HepG2 (cell line): Measurements from ENCODE around the gene CHRNA7. TPM values are rescaled to one million over a fixed set of nuclear protein-coding genes. Genes with fewer than 3 reads are reported as not detected.

ENCODE experiments used
- ATAC-seq: fragments of 200-7000 bp; cut with Tn5 transposase; 3 replicates; pipeline ENCODE4 v1.9.1; 2020; ENCODE audit warnings: mild to moderate bottlenecking, moderate library complexity
- BruUV-seq: library from RNA; stranded (reverse); fragments of 400-500 nt; replicated peaks from 2 replicates; lab custom pipeline; 2021; lab: Mats Ljungman, UMichigan
- CTCF ChIA-PET: fragments of 300-600 bp; formaldehyde crosslinking; extraction: SDS; loops from one replicate; lab custom pipeline; 2021; ENCODE audit warnings: low total read pairs, inconsistent platforms, low intra/inter-chr PET ratio; lab: Yijun Ruan, JAX
- POLR2A ChIA-PET: fragments of 350-600 bp; sonication (Branson Sonifier 250); formaldehyde crosslinking; loops from one replicate; lab custom pipeline; 2020; ENCODE audit warnings: antibody characterized with exemption, inconsistent platforms; lab: Yijun Ruan, JAX
- DNase-seq: peaks from one replicate; pipeline ENCODE4 v3.0.0-alpha.2; 2015; ENCODE audit warnings: low spot score
- FAIRE-seq: peaks from 3 replicates; lab custom pipeline; 2011; peaks lifted over from hg19 to GRCh38; lab: Jason Lieb, UNC
- H2AFZ ChIP-seq: one replicate; pipeline ENCODE4 v1.6.1; 2011; ENCODE audit warnings: low read length, inconsistent platforms
- H3K27ac ChIP-seq: fragments of 300-600 bp; 3 replicates; pipeline ENCODE4 v1.8.0; 2011; ENCODE audit warnings: mixed run types, mild to moderate bottlenecking, mixed read lengths, low read length, inconsistent platforms; ENCODE audit not compliant: insufficient read depth; ENCODE audit errors: extremely low read length
- H3K27me3 ChIP-seq, 2 experiments: fragments of 200-600 bp in 1 of 2; 2 replicates in 1 of 2; 3 replicates in 1 of 2; pipeline versions ENCODE4 v1.6.0 to v1.8.0; 2011; ENCODE audit warnings: low read length in 2 of 2, mild to moderate bottlenecking in 2 of 2, moderate library complexity in 2 of 2, inconsistent platforms in 1 of 2; ENCODE audit not compliant: insufficient read depth in 2 of 2, control insufficient read depth in 1 of 2
- H3K36me3 ChIP-seq, 2 experiments: fragments of 200-600 bp in 1 of 2; replicated peaks in 1 of 2; 2 replicates in 1 of 2; 3 replicates in 1 of 2; pipeline versions ENCODE4 v1.5.1 to v1.8.0; 2011; ENCODE audit warnings: low read length in 2 of 2, inconsistent platforms in 1 of 2; ENCODE audit not compliant: insufficient read depth in 2 of 2, control insufficient read depth in 1 of 2
- H3K4me1 ChIP-seq: 2 replicates; pipeline ENCODE4 v1.5.1; 2012; ENCODE audit warnings: low read length, inconsistent platforms; ENCODE audit not compliant: insufficient read depth
- H3K4me2 ChIP-seq: 2 replicates; pipeline ENCODE4 v1.6.0; 2011; ENCODE audit warnings: low read depth, low read length, inconsistent platforms
- H3K4me3 ChIP-seq, 3 experiments: fragments of 200-600 bp in 1 of 3; sonication (generic), shearing (Covaris generic) in 1 of 3; replicated peaks in 1 of 3; 2 replicates each; pipeline ENCODE4 v1.5.1; 2011 to 2016; ENCODE audit warnings: low read length in 3 of 3, inconsistent platforms in 2 of 3, low read depth in 2 of 3, mild to moderate bottlenecking in 2 of 3, control low read depth in 1 of 3, mixed read lengths in 1 of 3; ENCODE audit not compliant: insufficient read depth in 1 of 3
- H3K79me2 ChIP-seq: one replicate; pipeline ENCODE4 v1.6.1; 2011; ENCODE audit warnings: low read length, inconsistent platforms; ENCODE audit not compliant: insufficient read depth
- H3K9ac ChIP-seq: 2 replicates; pipeline ENCODE4 v1.6.0; 2011; ENCODE audit warnings: mild to moderate bottlenecking, low read depth, low read length, inconsistent platforms; ENCODE audit not compliant: insufficient read depth
- H3K9me3 ChIP-seq: 2 replicates; pipeline ENCODE4 v1.5.1; 2012; ENCODE audit warnings: mild to moderate bottlenecking, low read length
- H4K20me1 ChIP-seq: 2 replicates; pipeline ENCODE4 v1.6.0; 2011; ENCODE audit warnings: inconsistent platforms, mild to moderate bottlenecking, low read length, moderate library complexity; ENCODE audit not compliant: insufficient read depth
- ATF1 ChIP-seq: IDR thresholded peaks from 2 replicates; pipeline ENCODE4 v1.6.1; 2016; ENCODE audit warnings: mild to moderate bottlenecking, control low read depth
- HMG20B ChIP-seq: conservative IDR thresholded peaks from 2 replicates; pipeline ENCODE4 v1.6.1; 2016; ENCODE audit warnings: missing genetic modification reagents, missing compliant biosample characterization
- IRX3 ChIP-seq: sonication (generic); formaldehyde crosslinking; IDR thresholded peaks from 2 replicates; pipeline ENCODE4 v1.8.1; 2023; ENCODE audit warnings: mild to moderate bottlenecking, low read depth, missing genetic modification reagents, borderline replicate concordance
- NFIC ChIP-seq: IDR thresholded peaks from 2 replicates; pipeline ENCODE4 v1.6.1; 2012; ENCODE audit warnings: mild to moderate bottlenecking, low read length, inconsistent platforms
- PPARG ChIP-seq: conservative IDR thresholded peaks from 2 replicates; pipeline ENCODE4 v1.6.1; 2016; ENCODE audit warnings: missing biosample characterization, missing genetic modification reagents
- SIX4 ChIP-seq: sonication (generic); formaldehyde crosslinking; IDR thresholded peaks from 2 replicates; pipeline ENCODE4 v1.4.0; 2020; ENCODE audit warnings: missing genetic modification reagents
- SKI ChIP-seq: fragments of 450-650 bp; IDR thresholded peaks from one replicate; pipeline ENCODE4 v1.6.1; 2018; ENCODE audit warnings: mild to moderate bottlenecking; ENCODE audit not compliant: partially characterized antibody
- SP1 ChIP-seq, 2 experiments: fragments of 450-650 bp in 1 of 2; sonication (generic) in 1 of 2; formaldehyde crosslinking in 1 of 2; IDR thresholded peaks; 2 replicates each; pipeline versions ENCODE4 v1.4.0 to v1.6.1; 2016 to 2020; ENCODE audit warnings: missing genetic modification reagents in 1 of 2
- SUZ12 ChIP-seq: fragments of 150-350 bp; IDR thresholded peaks from 2 replicates; pipeline ENCODE4 v1.6.1; 2014; ENCODE audit warnings: low read depth, low read length
- TBL1XR1 ChIP-seq: fragments of 150-350 bp; IDR thresholded peaks from 2 replicates; pipeline ENCODE4 v1.6.1; 2014; ENCODE audit warnings: borderline replicate concordance, low read length; ENCODE audit not compliant: partially characterized antibody
- TFE3 ChIP-seq: IDR thresholded peaks from 2 replicates; pipeline ENCODE4 v1.6.1; 2016
- ZNF10 ChIP-seq: sonication (generic); formaldehyde crosslinking; IDR thresholded peaks from 2 replicates; pipeline ENCODE4 v1.4.0; 2020; ENCODE audit warnings: mild to moderate bottlenecking, low read depth, missing genetic modification reagents, borderline replicate concordance
- ZNF335 ChIP-seq: sonication (generic); formaldehyde crosslinking; IDR thresholded peaks from 2 replicates; pipeline ENCODE4 v1.4.0; 2020; ENCODE audit warnings: missing genetic modification reagents
- ZNF530 ChIP-seq: sonication (generic); formaldehyde crosslinking; IDR thresholded peaks from 2 replicates; pipeline ENCODE4 v1.5.0; 2020; ENCODE audit warnings: low read depth, mild to moderate bottlenecking, missing genetic modification reagents
- ZNF605 ChIP-seq: sonication (generic); formaldehyde crosslinking; IDR thresholded peaks from 2 replicates; pipeline ENCODE4 v1.8.0; 2022; ENCODE audit warnings: mild to moderate bottlenecking, missing genetic modification reagents
- ZNF83 ChIP-seq: sonication (generic); formaldehyde crosslinking; IDR thresholded peaks from 2 replicates; pipeline ENCODE4 v1.4.0; 2020; ENCODE audit warnings: missing genetic modification reagents, mild to moderate bottlenecking, borderline replicate concordance
- WGBS: methylation state at CpG from one replicate; pipeline ENCODE4 v1.1.6; 2017; ENCODE audit warnings: low lambda C conversion rate; 5-methylcytosine and 5-hydroxymethylcytosine counted together
- in situ Hi-C: cut with HindIII; loops from 2 replicates; pipeline ENCODE4 v1.10.0; 2017; ENCODE audit warnings: low pct_unique_long_range_greater_than_20kb; ENCODE audit not compliant: extremely low pct_ligation_motif_present
- intact Hi-C: fragments of 100-400 bp; cut with micrococcal nuclease; formaldehyde crosslinking; loops from one replicate; pipeline ENCODE4 v1.10.0; 2022; ENCODE audit not compliant: unreplicated experiment
- polyA plus RNA-seq, 8 experiments: library from polyadenylated mRNA; depleted of rRNA in 3 of 8; stranded (reverse) in 7 of 8; unstranded in 1 of 8; fragments of >200 nt; fragmentation: Illumina TruSeq in 4 of 8; extraction: Trizol in 4 of 8; gene quantifications; 2 replicates each; pipeline versions ENCODE4 v1.2.1 to v1.2.3, GENCODE V29; 2011 to 2016; ENCODE audit warnings: low read depth in 4 of 8, missing spikeins in 1 of 8, mixed read lengths in 1 of 8; ENCODE audit not compliant: insufficient read depth in 1 of 8
- total RNA-seq, 5 experiments: library from RNA; depleted of rRNA; stranded (reverse); fragments of >200 nt; fragmentation: Illumina TruSeq; extraction: Trizol; gene quantifications; 2 replicates each; pipeline ENCODE4 v1.2.3, GENCODE V29; 2016; ENCODE audit warnings: low read depth in 1 of 5

Gene CHRNA7
- total and polyA plus RNA-seq, 2 of the 13 experiments (the other 11 are each of a cell fraction or from before 2014, with no cell fraction given), result 1.3 to 1.4 TPM

- DNase-seq (no peak), ATAC-seq (no peak), FAIRE-seq (no peak)
- Histone ChIP-seq H3K36me3 (no peaks in the 10 kb centered on the region), H3K4me3 (no peak overlapping the region), H4K20me1 (no peaks in the 10 kb centered on the region), H3K4me2 (no peak overlapping the region), H3K4me1 (no peaks in the 10 kb centered on the region), H3K9me3 (no peaks in the 10 kb centered on the region), H3K9ac (no peak overlapping the region), H3K27ac (no peak overlapping the region), H3K27me3 (peaks cover 0 to 4% of the 10 kb centered on the region in 2 experiments; a peak in 2 of 5 replicates), H2AFZ (no peak overlapping the region), H3K79me2 (no peaks in the 10 kb centered on the region)
- 12% methylated on average over 3 of the region's 3 CpGs for WGBS
- no peak for TF ChIP-seq PPARG
- no peak for TF ChIP-seq HMG20B (CRISPR knock-in tag)
- TF ChIP-seq TBL1XR1, result no peak
- TF ChIP-seq ZNF335 (CRISPR knock-in tag), result no peak
- no peak for TF ChIP-seq ZNF530
- TF ChIP-seq ATF1 (CRISPR knock-in tag), result no peak
- no peak for TF ChIP-seq SP1 (IDR thresholded peaks at IDR 0.05)
- TF ChIP-seq SP1 (CRISPR knock-in tag; IDR thresholded peaks at IDR 0.05), result no peak
- TF ChIP-seq IRX3, result no peak
- no peak for TF ChIP-seq TFE3 (CRISPR knock-in tag)
- TF ChIP-seq ZNF10 (CRISPR knock-in tag), result no peak
- no peak for TF ChIP-seq SIX4 (CRISPR knock-in tag)
- TF ChIP-seq SKI, result no peak
- no peak for TF ChIP-seq ZNF605 (CRISPR knock-in tag)
- TF ChIP-seq SUZ12, result no peak
- no peak for TF ChIP-seq NFIC
- no peak for TF ChIP-seq ZNF83
- ChIA-PET CTCF (no interaction called here), POLR2A (no interaction called here)
- intact Hi-C loops, result no loop called here
- no TSS peak for BruUV-seq
- in situ Hi-C loops, result no loop called here
Observed at GRCh38 chr15:32119286-32119685, 89.0 kb downstream of the CHRNA7 start.
